Tibial nerve (tissue), 3 donors: Measurements from ENCODE around the gene FCHSD2.
"Not testable (repeated sequence)": the region's sequence is repeated elsewhere in the genome, so short reads cannot be mapped to it uniquely, and the experiment has no call there.

Source experiments
- POLR2A ChIP-seq, 2 donors: fragments of 450-650 bp; IDR thresholded peaks; one replicate each; pipeline ENCODE4 v1.6.1; 2017; ENCODE audit warnings: antibody characterized with exemption in 2 of 2, mild to moderate bottlenecking in 2 of 2, moderate library complexity in 2 of 2
- TF ChIP-seq, protein P1 (sequence below), 5 experiments: fragments of 200-600 bp in 3 of 5; fragments of 450-650 bp in 2 of 5; sonication (generic) in 3 of 5; IDR thresholded peaks; one replicate each; pipeline ENCODE4 v1.5.1; 2016 to 2019; ENCODE audit warnings: antibody characterized with exemption in 5 of 5, mild to moderate bottlenecking in 3 of 5, moderate library complexity in 2 of 5

- not testable (repeated sequence) for TF ChIP-seq POLR2A (IDR thresholded peaks at IDR 0.05)
- TF ChIP-seq, protein P1, sequence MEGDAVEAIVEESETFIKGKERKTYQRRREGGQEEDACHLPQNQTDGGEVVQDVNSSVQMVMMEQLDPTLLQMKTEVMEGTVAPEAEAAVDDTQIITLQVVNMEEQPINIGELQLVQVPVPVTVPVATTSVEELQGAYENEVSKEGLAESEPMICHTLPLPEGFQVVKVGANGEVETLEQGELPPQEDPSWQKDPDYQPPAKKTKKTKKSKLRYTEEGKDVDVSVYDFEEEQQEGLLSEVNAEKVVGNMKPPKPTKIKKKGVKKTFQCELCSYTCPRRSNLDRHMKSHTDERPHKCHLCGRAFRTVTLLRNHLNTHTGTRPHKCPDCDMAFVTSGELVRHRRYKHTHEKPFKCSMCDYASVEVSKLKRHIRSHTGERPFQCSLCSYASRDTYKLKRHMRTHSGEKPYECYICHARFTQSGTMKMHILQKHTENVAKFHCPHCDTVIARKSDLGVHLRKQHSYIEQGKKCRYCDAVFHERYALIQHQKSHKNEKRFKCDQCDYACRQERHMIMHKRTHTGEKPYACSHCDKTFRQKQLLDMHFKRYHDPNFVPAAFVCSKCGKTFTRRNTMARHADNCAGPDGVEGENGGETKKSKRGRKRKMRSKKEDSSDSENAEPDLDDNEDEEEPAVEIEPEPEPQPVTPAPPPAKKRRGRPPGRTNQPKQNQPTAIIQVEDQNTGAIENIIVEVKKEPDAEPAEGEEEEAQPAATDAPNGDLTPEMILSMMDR (IDR thresholded peaks at IDR 0.05) = not testable (repeated sequence)
Measured at GRCh38 chr11:73061857-73062424, 80.2 kb downstream of the FCHSD2 start.
